Right lobe of liver (tissue), 6 donors: ENCODE results near the gene LRRC15. TPM values are rescaled to one million over a fixed set of nuclear protein-coding genes. Genes with fewer than 3 reads are reported as not detected.

Source experiments
- ATAC-seq, 4 donors: fragments of 200-7000 bp; cut with Tn5 transposase; one replicate each; pipeline ENCODE4 v1.9.1; 2020; ENCODE audit warnings: mild to moderate bottlenecking in 4 of 4, moderate library complexity in 4 of 4
- DNase-seq, 3 donors: peaks; one replicate each; pipeline ENCODE4 v3.0.0-alpha.2; 2020
- H3K27ac ChIP-seq, 3 donors: fragments of 200-600 bp; one replicate each; pipeline ENCODE4 v1.8.0; 2022
- H3K27me3 ChIP-seq, 2 donors: fragments of 200-600 bp; one replicate each; pipeline ENCODE4 v1.8.0; 2022
- H3K36me3 ChIP-seq, 4 donors: fragments of 200-600 bp; sonication (generic) in 1 of 4; one replicate each; pipeline versions ENCODE4 v1.5.1 to v1.8.0; 2017 to 2022; ENCODE audit warnings: control low read depth in 1 of 4
- H3K4me1 ChIP-seq, 4 donors: fragments of 200-600 bp; sonication (generic) in 1 of 4; one replicate each; pipeline versions ENCODE4 v1.5.1 to v1.8.0; 2017 to 2022; ENCODE audit warnings: control low read depth in 1 of 4
- H3K4me3 ChIP-seq, 3 donors: fragments of 200-600 bp; one replicate each; pipeline ENCODE4 v1.8.0; 2022
- H3K9me3 ChIP-seq, 4 donors: fragments of 200-600 bp; sonication (generic) in 1 of 4; one replicate each; pipeline versions ENCODE4 v1.5.1 to v1.8.0; 2017 to 2022; ENCODE audit warnings: control low read depth in 1 of 4
- POLR2A ChIP-seq: fragments of 450-650 bp; IDR thresholded peaks from one replicate; pipeline ENCODE4 v1.6.1; 2017; ENCODE audit warnings: antibody characterized with exemption, mild to moderate bottlenecking
- WGBS: methylation state at CpG from one replicate; pipeline ENCODE4 v1.1.6; 2018; ENCODE audit warnings: low coverage, low lambda C conversion rate; ENCODE audit not compliant: insufficient coverage; ENCODE audit errors: missing lambda C conversion rate; 5-methylcytosine and 5-hydroxymethylcytosine counted together
- intact Hi-C, 2 donors: fragments of 100-400 bp; cut with DNase I; formaldehyde crosslinking; loops; one replicate each; pipeline versions ENCODE4 v1.11.2 to v1.14.1; 2022
- total RNA-seq, 6 experiments: library from RNA; depleted of rRNA in 2 of 6; stranded (reverse); fragments of >200 nt in 2 of 6; fragmentation: NEBNext Ultra II Directional in 3 of 6; extraction: Animal tissue kit (Norgen Biotek cat#: 25700) in 3 of 6; gene quantifications; one replicate each; pipeline versions ENCODE4 v1.1.0 to v1.2.4, GENCODE V29; 2016 to 2023
- TF ChIP-seq, protein P1 (sequence below), 4 donors: fragments of 200-600 bp in 3 of 4; fragments of 450-650 bp in 1 of 4; IDR thresholded peaks; one replicate each; pipeline versions ENCODE4 v1.5.1 to v1.8.0; 2016 to 2022; ENCODE audit warnings: antibody characterized with exemption in 4 of 4, mild to moderate bottlenecking in 2 of 4
- donor health status: DM: no; HTN: yes; CAD: no.
- donor health status: DM: no; HTN: no; CAD: no.
- donor health status: DM: no; HTN: no; CAD: no.
- donor health status: DM: no; HTN: yes; CAD: no.
- donor health status: DM: no; HTN: yes; CAD: no.

Gene LRRC15
- total RNA-seq, 6 experiments from 2014 or later = 0.07 to 0.37 (median 0.09) TPM; not detected in 1

DNA sequence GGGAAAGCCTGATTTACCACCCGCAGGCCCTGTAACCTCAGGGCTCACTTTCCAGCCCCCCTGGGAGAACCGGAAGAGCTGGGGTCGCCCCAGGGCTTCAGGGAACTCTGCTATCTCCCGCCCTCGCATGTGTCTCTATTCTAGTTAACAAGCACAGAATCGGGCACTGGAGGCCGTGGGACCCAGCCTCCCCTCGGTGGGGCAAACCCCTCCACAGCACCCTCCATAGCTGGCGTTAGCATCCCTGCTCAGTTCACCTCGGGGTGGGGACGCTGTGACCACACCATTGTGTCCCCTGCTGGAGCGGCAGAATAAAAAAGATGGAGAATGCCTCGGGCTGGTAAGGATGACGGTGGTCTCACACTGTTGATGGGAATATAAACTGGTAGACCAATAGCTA lies 3.5 kb upstream of the LRRC15 start:
- H3K27ac ChIP-seq = no peak overlapping the region

DNA sequence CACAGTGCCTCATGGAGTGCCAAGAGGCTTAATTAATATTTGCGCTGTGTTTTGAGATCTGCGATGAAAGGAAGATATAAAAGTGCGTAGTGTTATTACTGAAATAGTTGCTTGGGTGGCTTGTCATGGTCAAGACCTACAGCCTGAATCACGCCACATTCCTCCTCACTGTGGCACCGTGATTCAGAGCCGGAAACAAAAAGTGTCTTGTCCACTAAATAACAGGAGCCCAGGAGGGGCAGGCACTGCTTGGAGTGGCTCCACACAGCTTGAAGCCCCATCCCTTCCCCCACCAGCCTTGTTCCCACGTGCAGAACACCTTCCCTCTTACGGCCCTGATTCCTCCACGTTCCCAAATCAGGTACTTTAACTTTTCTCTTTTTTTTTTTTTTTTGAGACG lies 1.2 kb upstream of the LRRC15 start:
- intact Hi-C loops = no loop called here
- DNase-seq = no peak
- H3K36me3 ChIP-seq = no peaks in the 10 kb centered on the region
- WGBS = 66% methylated on average over 9 of the region's 10 CpGs
- no peak overlapping the region for H3K27ac ChIP-seq
- no peaks in the 10 kb centered on the region for H3K4me1 ChIP-seq
- TF ChIP-seq, protein P1, sequence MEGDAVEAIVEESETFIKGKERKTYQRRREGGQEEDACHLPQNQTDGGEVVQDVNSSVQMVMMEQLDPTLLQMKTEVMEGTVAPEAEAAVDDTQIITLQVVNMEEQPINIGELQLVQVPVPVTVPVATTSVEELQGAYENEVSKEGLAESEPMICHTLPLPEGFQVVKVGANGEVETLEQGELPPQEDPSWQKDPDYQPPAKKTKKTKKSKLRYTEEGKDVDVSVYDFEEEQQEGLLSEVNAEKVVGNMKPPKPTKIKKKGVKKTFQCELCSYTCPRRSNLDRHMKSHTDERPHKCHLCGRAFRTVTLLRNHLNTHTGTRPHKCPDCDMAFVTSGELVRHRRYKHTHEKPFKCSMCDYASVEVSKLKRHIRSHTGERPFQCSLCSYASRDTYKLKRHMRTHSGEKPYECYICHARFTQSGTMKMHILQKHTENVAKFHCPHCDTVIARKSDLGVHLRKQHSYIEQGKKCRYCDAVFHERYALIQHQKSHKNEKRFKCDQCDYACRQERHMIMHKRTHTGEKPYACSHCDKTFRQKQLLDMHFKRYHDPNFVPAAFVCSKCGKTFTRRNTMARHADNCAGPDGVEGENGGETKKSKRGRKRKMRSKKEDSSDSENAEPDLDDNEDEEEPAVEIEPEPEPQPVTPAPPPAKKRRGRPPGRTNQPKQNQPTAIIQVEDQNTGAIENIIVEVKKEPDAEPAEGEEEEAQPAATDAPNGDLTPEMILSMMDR (IDR thresholded peaks at IDR 0.05) = no peak
- TF ChIP-seq POLR2A = no peak
- no peaks in the 10 kb centered on the region for H3K27me3 ChIP-seq
- H3K9me3 ChIP-seq = no peaks in the 10 kb centered on the region
- ATAC-seq = no peak
- H3K4me3 ChIP-seq = no peak overlapping the region

More for the DNA sequence above, 3.5 kb upstream of the LRRC15 start:
- H3K36me3 ChIP-seq = no peaks in the 10 kb centered on the region
- WGBS = 85% methylated on average over 7 of the region's 14 CpGs
- no peak for DNase-seq
- H3K27me3 ChIP-seq = no peaks in the 10 kb centered on the region
- ATAC-seq = no peak
- intact Hi-C loops = no loop called here
- no peak overlapping the region for H3K4me3 ChIP-seq
- TF ChIP-seq, protein P1 (IDR thresholded peaks at IDR 0.05) = no peak
- H3K4me1 ChIP-seq = no peaks in the 10 kb centered on the region
- no peaks in the 10 kb centered on the region for H3K9me3 ChIP-seq

DNA sequence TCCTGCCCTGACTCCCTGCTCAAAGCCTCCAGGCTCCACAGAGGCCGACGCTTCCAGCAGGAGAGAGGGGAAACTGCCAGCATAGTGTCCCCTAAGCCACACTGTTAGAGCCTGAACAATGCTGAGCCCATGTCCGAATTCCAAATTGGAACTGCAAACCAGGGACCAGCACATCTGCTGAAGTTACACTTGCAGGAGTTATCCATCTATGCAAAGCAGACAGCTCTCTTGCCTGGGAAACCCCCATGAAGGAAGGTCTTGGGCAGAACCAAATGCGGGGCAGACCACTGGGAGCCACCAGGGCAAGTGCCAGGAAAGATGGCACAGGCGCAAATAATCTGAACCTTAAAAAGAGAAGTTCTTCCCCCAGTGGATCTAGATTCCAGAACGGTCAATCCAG lies 625 bp downstream of the LRRC15 start:
- TF ChIP-seq POLR2A = no peak
- TF ChIP-seq, protein P1 (IDR thresholded peaks at IDR 0.05) = no peak
- H3K27ac ChIP-seq = no peak overlapping the region
- ATAC-seq (no peak), DNase-seq (no peak)
- no peak overlapping the region for H3K4me3 ChIP-seq
- no peaks in the 10 kb centered on the region for H3K27me3 ChIP-seq
- H3K4me1 ChIP-seq = peaks cover 0 to 9% (median 0%) of the 10 kb centered on the region in 4 donors
- intact Hi-C loops = no loop called here
- no peaks in the 10 kb centered on the region for H3K36me3 ChIP-seq
- no peaks in the 10 kb centered on the region for H3K9me3 ChIP-seq
- 75% methylated on average over 5 of the region's 6 CpGs for WGBS

GRCh38 chr3:194367992-194368841 lies 1.3 kb downstream of the LRRC15 start:
- DNase-seq (no peak), ATAC-seq (no peak)
- Histone ChIP-seq H3K4me3 (no peak overlapping the region), H3K36me3 (no peaks in the 10 kb centered on the region), H3K27ac (no peak overlapping the region), H3K4me1 (peaks cover 0 to 9% (median 0%) of the 10 kb centered on the region in 4 donors), H3K27me3 (no peaks in the 10 kb centered on the region), H3K9me3 (no peaks in the 10 kb centered on the region)
- intact Hi-C loops = no loop called here
- TF ChIP-seq, protein P1 (IDR thresholded peaks at IDR 0.05) = no peak
- no peak for TF ChIP-seq POLR2A
- WGBS = 64% methylated on average over 8 of the region's 18 CpGs
